ENCODE results near the gene BICD1. TPM values are rescaled to one million over a fixed set of nuclear protein-coding genes. Genes with fewer than 3 reads are reported as not detected.

Gene BICD1
- polyA plus RNA-seq, 1 of the 3 experiments (the other 2 are of a cell fraction) = 12.1 TPM

DNA sequence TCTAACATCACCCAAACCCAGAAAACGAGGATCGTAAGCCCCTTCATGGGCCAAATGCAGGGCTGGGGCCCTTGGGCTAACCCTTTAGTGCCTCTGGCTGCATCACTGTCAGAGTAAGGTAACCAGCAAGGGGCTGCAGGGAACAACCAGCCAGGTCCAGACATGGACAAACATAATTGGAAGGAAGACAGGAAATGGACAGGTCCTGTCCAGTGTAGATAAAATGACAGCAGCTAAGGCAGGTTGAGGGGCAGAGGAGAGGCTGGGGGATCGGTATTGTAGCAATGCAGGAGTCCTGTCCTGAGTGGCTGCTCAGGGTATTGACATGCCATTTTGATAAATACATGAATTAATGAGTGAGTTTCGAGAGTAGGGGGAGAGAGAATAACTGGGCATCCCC is 29.8 kb downstream of the BICD1 start:
- no peak overlapping the region for H3K4me2 ChIP-seq
- TF ChIP-seq, protein P1, sequence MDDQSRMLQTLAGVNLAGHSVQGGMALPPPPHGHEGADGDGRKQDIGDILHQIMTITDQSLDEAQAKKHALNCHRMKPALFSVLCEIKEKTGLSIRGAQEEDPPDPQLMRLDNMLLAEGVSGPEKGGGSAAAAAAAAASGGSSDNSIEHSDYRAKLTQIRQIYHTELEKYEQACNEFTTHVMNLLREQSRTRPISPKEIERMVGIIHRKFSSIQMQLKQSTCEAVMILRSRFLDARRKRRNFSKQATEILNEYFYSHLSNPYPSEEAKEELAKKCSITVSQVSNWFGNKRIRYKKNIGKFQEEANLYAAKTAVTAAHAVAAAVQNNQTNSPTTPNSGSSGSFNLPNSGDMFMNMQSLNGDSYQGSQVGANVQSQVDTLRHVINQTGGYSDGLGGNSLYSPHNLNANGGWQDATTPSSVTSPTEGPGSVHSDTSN (IDR thresholded peaks at IDR 0.05) = no peak
- TF ChIP-seq FOXJ3 (CRISPR knock-in tag; IDR thresholded peaks at IDR 0.05) (no peak), EZH2phosphoT487 (IDR thresholded peaks at IDR 0.05; ENCODE audit: borderline replicate concordance, low read depth) (no peak), NFIC (IDR thresholded peaks at IDR 0.05; ENCODE audit: borderline replicate concordance) (no peak), POLR2AphosphoS5 (IDR thresholded peaks at IDR 0.05; ENCODE audit: low read depth, low read length) (no peak), TAF1 (IDR thresholded peaks at IDR 0.05; ENCODE audit: borderline replicate concordance, low read depth, low read length) (no peak), FOSL2 (IDR thresholded peaks at IDR 0.05; ENCODE audit: borderline replicate concordance, low read depth) (no peak), MEF2A (IDR thresholded peaks at IDR 0.05; ENCODE audit: borderline replicate concordance, low read depth) (no peak), ELF1 (IDR thresholded peaks at IDR 0.05) (no peak), TEAD4 (IDR thresholded peaks at IDR 0.05; ENCODE audit: borderline replicate concordance, insufficient read depth) (no peak), MXI1 (IDR thresholded peaks at IDR 0.05; ENCODE audit: low read depth, low read length) (no peak)
- TF ChIP-seq, protein P2, sequence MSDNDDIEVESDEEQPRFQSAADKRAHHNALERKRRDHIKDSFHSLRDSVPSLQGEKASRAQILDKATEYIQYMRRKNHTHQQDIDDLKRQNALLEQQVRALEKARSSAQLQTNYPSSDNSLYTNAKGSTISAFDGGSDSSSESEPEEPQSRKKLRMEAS (IDR thresholded peaks at IDR 0.05; ENCODE audit: low read depth) = no peak
- H3K4me3 ChIP-seq (ENCODE audit: low read depth in 2 of 2, low read length in 1 of 2) = no peak overlapping the region
- peaks cover 12 to 18% of the 10 kb centered on the region in 2 experiments; a peak in 2 of 4 replicates for H3K4me1 ChIP-seq (ENCODE audit: control insufficient read depth in 1 of 2, insufficient read depth in 2 of 2, low read depth in 1 of 2, low read length in 1 of 2)
- peaks cover 71% of the 10 kb centered on the region for H3K79me2 ChIP-seq (ENCODE audit: insufficient read depth)
- CTCF ChIA-PET = interaction anchor here (0.9 kb wide), 1 partner anchor 59 kb away, joined by 3 read pairs; no protein-coding TSS in a partner anchor
- peak overlapping the region in 1 of 2 experiments; percentile 17; a peak in 1 of 4 replicates for H3K27ac ChIP-seq (ENCODE audit: low read depth in 2 of 2, low read length in 1 of 2)
- no peak overlapping the region for H3K9ac ChIP-seq
- no peaks in the 10 kb centered on the region for H3K27me3 ChIP-seq (ENCODE audit: insufficient read depth)
- POLR2A ChIA-PET = no interaction called here
- peaks cover 15% of the 10 kb centered on the region for H3F3A ChIP-seq (replicated peaks; ENCODE audit: insufficient read depth)
- no peaks in the 10 kb centered on the region for H3K36me3 ChIP-seq (replicated peaks in 1 of 2; ENCODE audit: control insufficient read depth in 1 of 2, insufficient read depth in 2 of 2, low read length in 1 of 2)
- no peaks in the 10 kb centered on the region for H3K9me2 ChIP-seq
- no peaks in the 10 kb centered on the region; the same call in 1 of the 2 replicates for H4K20me1 ChIP-seq (ENCODE audit: insufficient read depth)
- no peaks in the 10 kb centered on the region for H3K9me3 ChIP-seq
- 77% methylated on average over 4 of the region's 4 CpGs for WGBS (ENCODE audit: low lambda C conversion rate)
- H2AFZ ChIP-seq (ENCODE audit: low read depth) = no peak overlapping the region
- DNase-seq = no peak

- H2AFZ ChIP-seq (ENCODE audit: low read depth) = no peak overlapping the region
- ChIA-PET POLR2A (no interaction called here), CTCF (interaction anchor here (0.8 to 1.3 kb wide), 3 partner anchors 13 to 32 kb away, joined by 3 to 4 read pairs (median 3); no protein-coding TSS in a partner anchor)
- peaks cover 70% of the 10 kb centered on the region for H3K79me2 ChIP-seq (ENCODE audit: insufficient read depth)
- TF ChIP-seq POLR2AphosphoS5 (IDR thresholded peaks at IDR 0.05; ENCODE audit: low read depth, low read length) = no peak
- peak; percentile 44; the same call in 1 of the 2 replicates for TF ChIP-seq MXI1 (IDR thresholded peaks at IDR 0.05; ENCODE audit: low read depth, low read length)
- H3K9me3 ChIP-seq = no peaks in the 10 kb centered on the region
- H3K9ac ChIP-seq = no peak overlapping the region
- no peak overlapping the region for H3K4me2 ChIP-seq
- H3K27ac ChIP-seq (ENCODE audit: low read depth in 2 of 2, low read length in 1 of 2) = no peak overlapping the region
- H3K27me3 ChIP-seq (ENCODE audit: insufficient read depth) = no peaks in the 10 kb centered on the region
- H3K4me1 ChIP-seq (ENCODE audit: control insufficient read depth in 1 of 2, insufficient read depth in 2 of 2, low read depth in 1 of 2, low read length in 1 of 2) = peaks cover 0 to 15% of the 10 kb centered on the region in 2 experiments; a peak in 2 of 4 replicates
- no peaks in the 10 kb centered on the region; the same call in 1 of the 2 replicates for H4K20me1 ChIP-seq (ENCODE audit: insufficient read depth)
- H3K36me3 ChIP-seq (replicated peaks in 1 of 2; ENCODE audit: control insufficient read depth in 1 of 2, insufficient read depth in 2 of 2, low read length in 1 of 2) = no peaks in the 10 kb centered on the region
- H3K4me3 ChIP-seq (ENCODE audit: low read depth in 2 of 2, low read length in 1 of 2) = no peak overlapping the region
- 60% methylated on average over 2 of the region's 2 CpGs for whole genome bisulfite sequencing (ENCODE audit: low lambda C conversion rate)
- peaks cover 3% of the 10 kb centered on the region for H3F3A ChIP-seq (replicated peaks; ENCODE audit: insufficient read depth)
- H3K9me2 ChIP-seq = no peaks in the 10 kb centered on the region
- DNase-seq = no peak
These were observed 32.4 kb downstream of the BICD1 start for GRCh38 chr12:32139064-32139421.
